K562 (cell line): ENCODE results near the gene SHANK1. TPM values are rescaled to one million over a fixed set of nuclear protein-coding genes. Genes with fewer than 3 reads are reported as not detected.

Experiments used
- ATAC-seq: fragments of 200-7000 bp; cut with Tn5 transposase; 3 replicates; pipeline ENCODE4 v1.9.1; 2020; ENCODE audit warnings: moderate library complexity
- BruUV-seq: library from RNA; stranded (reverse); fragments of 400-500 nt; replicated peaks from 2 replicates; lab custom pipeline; 2021; lab: Mats Ljungman, UMichigan
- CTCF ChIA-PET: fragments of 300-600 bp; formaldehyde crosslinking; extraction: SDS; loops from one replicate; lab custom pipeline; 2021; ENCODE audit warnings: low intra/inter-chr PET ratio; lab: Yijun Ruan, JAX
- POLR2A ChIA-PET: fragments of 300-600, 350-650 bp; sonication (Branson Sonifier 250); formaldehyde crosslinking; extraction: SDS; loops from one replicate; lab custom pipeline; 2021; ENCODE audit warnings: antibody characterized with exemption, inconsistent platforms; lab: Yijun Ruan, JAX
- DNase-seq, 4 experiments: peaks; one replicate each; pipeline versions ENCODE4 v3.0.0 to v3.0.0-alpha.2; 2011 to 2018; ENCODE audit warnings: low spot score in 3 of 4, mixed read lengths in 3 of 4; ENCODE audit errors: extremely low read depth in 1 of 4
- FAIRE-seq: peaks from 2 replicates; lab custom pipeline; 2011; peaks lifted over from hg19 to GRCh38; lab: Jason Lieb, UNC
- H2AFZ ChIP-seq: 2 replicates; pipeline ENCODE4 v1.6.0; 2011; ENCODE audit warnings: low read depth, low read length, control low read depth, inconsistent platforms
- H3K27ac ChIP-seq: fragments of 200-600 bp; 3 replicates; pipeline ENCODE4 v1.8.0; 2011; ENCODE audit warnings: low read depth, mild to moderate bottlenecking, control low read depth, inconsistent platforms, low read length, moderate library complexity, mixed read lengths; ENCODE audit errors: extremely low read depth
- H3K27me3 ChIP-seq, 2 experiments: fragments of 300-600 bp in 1 of 2; 2 replicates in 1 of 2; 3 replicates in 1 of 2; pipeline versions ENCODE4 v1.6.0 to v1.8.0; 2011; ENCODE audit warnings: inconsistent platforms in 2 of 2, low read length in 2 of 2, mild to moderate bottlenecking in 1 of 2, mixed read lengths in 1 of 2, moderate library complexity in 1 of 2; ENCODE audit not compliant: control insufficient read depth in 2 of 2, insufficient read depth in 2 of 2
- H3K36me3 ChIP-seq: fragments of 300-600 bp; 3 replicates; pipeline ENCODE4 v1.8.0; 2011; ENCODE audit warnings: mild to moderate bottlenecking, low read length, inconsistent platforms; ENCODE audit not compliant: control insufficient read depth, insufficient read depth
- H3K4me1 ChIP-seq, 2 experiments: fragments of 200-600 bp in 1 of 2; replicated peaks in 1 of 2; 2 replicates in 1 of 2; 3 replicates in 1 of 2; pipeline versions ENCODE4 v1.5.1 to v1.8.0; 2011; ENCODE audit warnings: inconsistent platforms in 2 of 2, low read length in 2 of 2, mild to moderate bottlenecking in 1 of 2, mixed read lengths in 1 of 2, moderate library complexity in 1 of 2; ENCODE audit not compliant: control insufficient read depth in 2 of 2, insufficient read depth in 2 of 2
- H3K4me2 ChIP-seq: 2 replicates; pipeline ENCODE4 v1.6.1; 2011; ENCODE audit warnings: low read length, control low read depth, inconsistent platforms, mixed read lengths; ENCODE audit not compliant: insufficient read depth
- H3K4me3 ChIP-seq: fragments of 200-600 bp; sonication (generic), shearing (Covaris generic); 2 replicates; pipeline ENCODE4 v1.5.1; 2016; ENCODE audit warnings: control low read depth, inconsistent platforms
- H3K79me2 ChIP-seq: fragments of 200-600 bp; 3 replicates; pipeline ENCODE4 v1.8.0; 2011; ENCODE audit warnings: low read length, inconsistent platforms; ENCODE audit not compliant: control insufficient read depth, insufficient read depth
- H3K9ac ChIP-seq, 2 experiments: 2 replicates each; pipeline versions ENCODE4 v1.6.0 to v1.6.1; 2011; ENCODE audit warnings: low read depth in 2 of 2, low read length in 2 of 2, control low read depth in 1 of 2, inconsistent platforms in 1 of 2, mild to moderate bottlenecking in 1 of 2, mixed read lengths in 1 of 2; ENCODE audit not compliant: insufficient read depth in 1 of 2
- H3K9me1 ChIP-seq: one replicate; pipeline ENCODE4 v1.6.0; 2011; ENCODE audit warnings: inconsistent platforms, mild to moderate bottlenecking, low read length, moderate library complexity; ENCODE audit not compliant: control insufficient read depth, insufficient read depth
- H3K9me3 ChIP-seq: replicated peaks from 2 replicates; pipeline ENCODE4 v1.5.1; 2011; ENCODE audit warnings: low read depth, low read length, inconsistent platforms; ENCODE audit not compliant: control insufficient read depth, insufficient read depth
- H4K20me1 ChIP-seq: replicated peaks from 2 replicates; pipeline ENCODE4 v1.6.1; 2011; ENCODE audit warnings: low read length, inconsistent platforms, mixed read lengths; ENCODE audit not compliant: control insufficient read depth, insufficient read depth
- ARID2 ChIP-seq: fragments of 450-650 bp; IDR thresholded peaks from 2 replicates; pipeline ENCODE4 v1.6.1; 2017; ENCODE audit warnings: antibody characterized with exemption, mild to moderate bottlenecking
- ATF1 ChIP-seq, 2 experiments: fragments of 450-650 bp in 1 of 2; IDR thresholded peaks; 2 replicates each; pipeline ENCODE4 v1.6.1; 2016; ENCODE audit warnings: missing compliant biosample characterization in 1 of 2, missing genetic modification characterization in 1 of 2
- BCL6 ChIP-seq: fragments of 250-450 bp; sonication (Bioruptor Pico); IDR thresholded peaks from 2 replicates; pipeline ENCODE4 v1.4.0; 2020
- BRD9 ChIP-seq: fragments of 450-650 bp; IDR thresholded peaks from 2 replicates; pipeline ENCODE4 v1.6.1; 2018; ENCODE audit warnings: low read depth; ENCODE audit not compliant: partially characterized antibody
- CSDE1 ChIP-seq, 2 experiments: fragments of 450-650 bp; IDR thresholded peaks; 2 replicates each; pipeline ENCODE4 v1.6.1; 2016; ENCODE audit warnings: mild to moderate bottlenecking in 1 of 2
- DNMT1 ChIP-seq: fragments of 450-650 bp; IDR thresholded peaks from 2 replicates; pipeline ENCODE4 v1.6.1; 2016; ENCODE audit warnings: antibody characterized with exemption, mild to moderate bottlenecking
- FOXK1 ChIP-seq: sonication (generic); formaldehyde crosslinking; IDR thresholded peaks from 2 replicates; pipeline ENCODE4 v1.8.0; 2022; ENCODE audit warnings: missing genetic modification reagents, mild to moderate bottlenecking, borderline replicate concordance
- FOXP1 ChIP-seq: sonication (generic); formaldehyde crosslinking; IDR thresholded peaks from 2 replicates; pipeline ENCODE4 v1.8.0; 2022; ENCODE audit warnings: mild to moderate bottlenecking, missing genetic modification reagents
- HMGN3 ChIP-seq: IDR thresholded peaks from 2 replicates; pipeline ENCODE4 v1.6.1; 2011; ENCODE audit warnings: borderline replicate concordance, low read depth, mild to moderate bottlenecking, mixed read lengths, low read length; ENCODE audit not compliant: insufficient read length; ENCODE audit errors: extremely low read depth
- KDM5B ChIP-seq: fragments of 200-600 bp; sonication (generic); IDR thresholded peaks from 2 replicates; pipeline ENCODE4 v1.6.1; 2012; ENCODE audit warnings: low read depth, mild to moderate bottlenecking, moderate library complexity, low read length, control low read depth, inconsistent platforms; ENCODE audit not compliant: insufficient replicate concordance
- LCOR ChIP-seq: sonication (generic); formaldehyde crosslinking; IDR thresholded peaks from 2 replicates; pipeline ENCODE4 v1.8.0; 2022; ENCODE audit warnings: mild to moderate bottlenecking, missing genetic modification reagents
- MAFF ChIP-seq: IDR thresholded peaks from 2 replicates; pipeline ENCODE4 v1.6.1; 2012; ENCODE audit warnings: low read length, improper control_type of control experiment
- NR2C2 ChIP-seq, 2 experiments: fragments of 200-800 bp in 1 of 2; sonication (Bioruptor generic) in 1 of 2; sonication (generic) in 1 of 2; formaldehyde crosslinking in 1 of 2; IDR thresholded peaks; 2 replicates each; pipeline versions ENCODE4 v1.6.1 to v1.8.0; 2016 to 2022; ENCODE audit warnings: mild to moderate bottlenecking in 1 of 2, missing compliant biosample characterization in 1 of 2, missing genetic modification characterization in 1 of 2, missing genetic modification reagents in 1 of 2
- PHF8 ChIP-seq: fragments of 200-600 bp; sonication (generic); IDR thresholded peaks from 2 replicates; pipeline ENCODE4 v1.6.1; 2012; ENCODE audit warnings: mixed run types, mild to moderate bottlenecking, inconsistent platforms, low read length, moderate library complexity, borderline replicate concordance
- POLR2B ChIP-seq: fragments of 450-650 bp; IDR thresholded peaks from 2 replicates; pipeline ENCODE4 v1.6.1; 2018; ENCODE audit warnings: low read depth; ENCODE audit not compliant: partially characterized antibody
- SMARCA5 ChIP-seq: fragments of 450-650 bp; IDR thresholded peaks from 2 replicates; pipeline ENCODE4 v1.6.1; 2016
- STAT6 ChIP-seq: sonication (generic); formaldehyde crosslinking; IDR thresholded peaks from 2 replicates; pipeline ENCODE4 v1.8.1; 2023; ENCODE audit warnings: mild to moderate bottlenecking, missing genetic modification reagents
- TRIM28 ChIP-seq: fragments of 450-650 bp; IDR thresholded peaks from 2 replicates; pipeline ENCODE4 v1.6.1; 2017
- U2AF1 ChIP-seq: fragments of 200-400 bp; formaldehyde crosslinking; optimal IDR thresholded peaks from 2 replicates; pipeline ENCODE3; 2017; ENCODE audit warnings: mild to moderate bottlenecking, low read depth, low read length, moderate library complexity
- ZBTB17 ChIP-seq: fragments of 450-650 bp; formaldehyde crosslinking; IDR thresholded peaks from 2 replicates; pipeline ENCODE4 v1.4.0; 2020; ENCODE audit warnings: mild to moderate bottlenecking
- ZC3H8 ChIP-seq: fragments of 450-650 bp; IDR thresholded peaks from 2 replicates; pipeline ENCODE4 v1.6.1; 2017
- ZNF561 ChIP-seq: fragments of 450-650 bp; formaldehyde crosslinking; conservative IDR thresholded peaks from 2 replicates; pipeline ENCODE4 v1.4.0; 2020; ENCODE audit warnings: mild to moderate bottlenecking, moderate library complexity
- whole genome bisulfite sequencing: fragments of 100-300 bp; shearing (Covaris generic); methylation state at CpG from one replicate; pipeline ENCODE4 v1.1.6; 2016; ENCODE audit warnings: low coverage, mixed read lengths; ENCODE audit not compliant: insufficient coverage; ENCODE audit errors: missing lambda C conversion rate; 5-methylcytosine and 5-hydroxymethylcytosine counted together
- in situ Hi-C: fragments of 300-500 bp; cut with MboI; formaldehyde crosslinking; loops from 4 replicates; pipeline ENCODE4 v1.15.0; 2018; ENCODE audit warnings: inconsistent platforms, mixed read lengths
- intact Hi-C: fragments of 100-400 bp; cut with micrococcal nuclease; formaldehyde crosslinking; loops from 2 replicates; pipeline ENCODE4 v1.14.2; 2022
- polyA plus RNA-seq, 8 experiments: library from polyadenylated mRNA; depleted of rRNA in 4 of 8; stranded (reverse) in 5 of 8; unstranded in 3 of 8; fragments of >200 nt; fragmentation: Nextera tagmentation in 2 of 8; fragmentation: Illumina TruSeq in 1 of 8; extraction: Ambion mirVana in 2 of 8; extraction: Trizol in 1 of 8; gene quantifications; 2 replicates each; pipeline versions ENCODE4 v1.2.1 to v1.2.3, GENCODE V29; 2011 to 2014; ENCODE audit warnings: inconsistent platforms in 1 of 8, missing spikeins in 1 of 8
- total RNA-seq, 7 experiments: library from RNA; depleted of rRNA in 6 of 7; stranded (reverse); fragments of >200 nt in 6 of 7; fragmentation: Illumina TruSeq in 2 of 7; extraction: Trizol in 2 of 7; gene quantifications; 2 replicates each; pipeline versions ENCODE4 v1.2.1 to v1.2.3, GENCODE V29; 2011 to 2021; ENCODE audit warnings: low replicate concordance in 1 of 7

Gene SHANK1
- total and polyA plus RNA-seq, 9 of the 15 experiments (the other 6 are each of a cell fraction or from before 2014, with no cell fraction given), result 0.33 to 1.3 (median 0.55) TPM; not detected in 2

GRCh38 chr19:50662651-50663481 is 56.7 kb downstream of the SHANK1 start:
- in situ Hi-C loops, result no loop called here
- peaks cover 0 to 52% of the 10 kb centered on the region in 2 experiments; a peak in 4 of 5 replicates for H3K4me1 ChIP-seq
- peaks cover 0 to 3% of the 10 kb centered on the region in 2 experiments; a peak in 2 of 5 replicates for H3K27me3 ChIP-seq
- no peak overlapping the region for H2AFZ ChIP-seq
- peaks cover 3% of the 10 kb centered on the region; the same call in 1 of the 2 replicates for H4K20me1 ChIP-seq
- intact Hi-C loops, result no loop called here
- ATAC-seq (no peak), FAIRE-seq (no peak), DNase-seq (no peak)
- H3K9me1 ChIP-seq, result no peaks in the 10 kb centered on the region
- BruUV-seq, result no TSS peak
- H3K9ac ChIP-seq, result no peak overlapping the region
- no peaks in the 10 kb centered on the region for H3K36me3 ChIP-seq
- H3K4me3 ChIP-seq, result no peak overlapping the region
- no peak overlapping the region for H3K27ac ChIP-seq
- peaks cover 9% of the 10 kb centered on the region for H3K9me3 ChIP-seq
- no peak overlapping the region for H3K4me2 ChIP-seq
- 47% methylated on average over 12 of the region's 16 CpGs for WGBS
- CTCF ChIA-PET, result no interaction called here
- peaks cover 7% of the 10 kb centered on the region; the same call in 2 of the 3 replicates for H3K79me2 ChIP-seq
- POLR2A ChIA-PET, result interaction anchor here (0.7 kb wide), 1 partner anchor 153 kb away, joined by 3 read pairs; no protein-coding TSS in a partner anchor
- peak; percentile 41 for TF ChIP-seq BRD9
- no peak for TF ChIP-seq LCOR (CRISPR knock-in tag)
- TF ChIP-seq ZNF561, result no peak
- TF ChIP-seq ZBTB17 (CRISPR knock-in tag), result no peak
- TF ChIP-seq FOXP1, result no peak
- TF ChIP-seq SMARCA5, result peak; percentile 69; the same call in 1 of the 2 replicates
- TF ChIP-seq FOXK1 (CRISPR knock-in tag), result no peak
- no peak for TF ChIP-seq TRIM28
- no peak for TF ChIP-seq ARID2
- no peak for TF ChIP-seq NR2C2 (CRISPR knock-in tag; IDR thresholded peaks at IDR 0.05)
- TF ChIP-seq NR2C2 (tag; IDR thresholded peaks at IDR 0.05), result no peak
- peak; percentile 53 for TF ChIP-seq POLR2B
- TF ChIP-seq CSDE1 (IDR thresholded peaks at IDR 0.05), result no peak
- no peak for TF ChIP-seq DNMT1
- TF ChIP-seq MAFF, result no peak
- TF ChIP-seq STAT6 (CRISPR knock-in tag), result no peak
- no peak for TF ChIP-seq PHF8
- peak; percentile 44 for TF ChIP-seq KDM5B
- TF ChIP-seq BCL6 (CRISPR knock-in tag), result no peak
- no peak for TF ChIP-seq HMGN3
- TF ChIP-seq ATF1 (CRISPR knock-in tag; IDR thresholded peaks at IDR 0.05), result no peak
- TF ChIP-seq ATF1 (tag; IDR thresholded peaks at IDR 0.05), result no peak
- TF ChIP-seq ZC3H8, result no peak
- TF ChIP-seq U2AF1, result no peak
